Kidney glomerular epithelial cell (primary cell): Measurements from ENCODE around the gene NKAIN4.
"Not testable (repeated sequence)": the region's sequence is repeated elsewhere in the genome, so short reads cannot be mapped to it uniquely, and the experiment has no call there.

Experiments used
- DNase-seq: peaks from one replicate; lab custom pipeline; 2025; lab: John Stamatoyannopoulos, UW

The NKAIN4 gene

DNA sequence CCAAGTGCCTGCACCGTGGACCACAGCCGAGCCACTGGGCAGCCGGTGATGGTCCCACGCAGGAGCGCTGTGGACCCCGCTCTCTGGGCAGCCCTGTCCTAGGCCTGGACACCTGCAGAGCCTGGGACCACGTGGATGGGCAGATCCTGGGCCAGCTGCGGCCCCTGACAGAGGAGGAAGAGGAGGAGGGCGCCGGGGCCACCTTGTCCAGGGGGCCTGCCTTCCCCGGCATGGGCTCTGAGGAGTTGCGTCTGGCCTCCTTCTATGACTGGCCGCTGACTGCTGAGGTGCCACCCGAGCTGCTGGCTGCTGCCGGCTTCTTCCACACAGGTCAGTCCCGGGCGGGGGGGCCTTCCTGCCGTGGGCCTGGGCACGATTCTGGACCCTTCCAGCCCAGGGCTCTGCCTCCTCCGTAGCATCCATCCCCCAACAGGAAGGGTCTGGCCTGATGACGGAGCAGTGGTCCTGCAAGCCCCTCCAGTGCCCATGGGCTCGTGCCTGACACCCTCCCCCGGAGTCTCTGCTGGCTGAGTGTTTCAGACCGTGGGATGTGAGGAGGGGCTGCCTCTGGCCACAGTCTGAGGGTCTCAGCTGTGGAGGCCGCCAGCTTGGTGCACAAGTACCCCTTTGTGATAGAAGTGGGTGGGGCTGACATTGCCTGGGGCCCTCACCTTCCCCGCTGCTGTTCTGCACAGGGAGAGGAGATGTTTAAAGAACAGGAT is 18.0 kb downstream of the NKAIN4 start:
- no peak for DNase-seq

DNA sequence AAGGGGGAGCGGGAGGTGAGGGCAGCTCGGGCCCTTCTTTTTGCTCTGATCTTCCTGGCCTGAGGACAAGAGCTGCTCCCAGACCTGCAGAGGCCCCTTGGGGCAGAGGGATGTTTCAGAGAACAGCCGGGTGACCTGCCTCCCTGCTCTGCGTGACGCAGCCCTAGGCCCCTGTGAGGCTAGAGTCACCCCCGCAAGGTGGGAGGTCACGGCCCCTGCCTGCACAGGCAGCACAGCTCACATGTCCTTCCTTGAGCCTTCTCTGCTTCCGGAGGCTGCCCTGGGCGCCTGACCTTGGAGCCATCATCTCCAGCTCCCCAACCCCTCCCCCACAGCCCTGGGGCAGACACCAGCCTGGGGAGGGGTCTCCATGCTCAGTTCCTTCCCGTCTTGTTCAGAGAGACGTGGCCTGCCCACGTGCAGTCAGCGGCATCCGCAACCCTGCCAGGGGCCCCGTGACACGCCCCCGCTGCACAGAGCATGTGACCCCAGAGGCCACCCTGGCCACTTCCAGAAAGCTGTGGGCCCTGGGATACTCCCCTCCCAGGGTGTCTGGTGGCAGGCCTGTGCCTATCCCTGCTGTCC is 18.8 kb downstream of the NKAIN4 start, which contains the start of gene BIRC7:
Gene BIRC7 (plus strand): TSS at position 507 of the 585 bp plus-strand sequence. CDS start 192 bp downstream, outside the sequence.
- no peak for DNase-seq

DNA sequence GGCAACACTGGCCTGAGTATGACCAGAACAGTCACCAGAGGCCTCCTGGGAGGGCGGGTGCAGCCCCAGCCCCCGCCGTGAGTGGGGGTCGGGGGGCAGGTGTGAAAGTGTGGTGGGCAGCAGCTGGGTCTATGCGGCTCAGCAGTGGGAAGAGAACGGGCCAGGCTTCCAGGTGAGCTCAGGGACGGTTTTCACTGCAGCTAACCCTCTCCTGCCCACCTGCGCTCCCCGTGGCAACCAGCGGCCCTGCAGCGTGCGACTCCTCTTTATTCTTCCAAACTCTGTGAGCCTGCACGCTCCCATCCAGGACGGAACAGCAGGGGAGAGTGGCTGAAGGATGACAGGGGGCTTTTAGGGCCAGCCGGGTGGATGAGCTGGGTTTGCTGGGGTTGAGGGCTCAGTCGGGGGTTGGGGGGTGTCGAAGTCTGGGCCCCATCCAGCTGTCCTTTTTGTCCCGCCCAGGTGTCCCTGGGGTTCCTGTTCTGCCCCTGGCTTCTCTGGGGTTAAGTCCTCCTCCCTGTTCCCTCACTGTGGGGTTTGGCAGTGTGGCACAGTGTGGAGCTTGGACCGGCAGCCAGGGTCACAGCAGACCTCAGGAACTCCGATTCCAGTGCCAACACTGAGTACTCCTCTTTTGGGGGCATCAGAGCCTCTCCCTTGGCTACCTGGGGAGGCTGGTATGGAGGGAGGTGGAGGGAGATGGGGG is 19.4 kb downstream of the NKAIN4 start:
- no peak for DNase-seq

DNA sequence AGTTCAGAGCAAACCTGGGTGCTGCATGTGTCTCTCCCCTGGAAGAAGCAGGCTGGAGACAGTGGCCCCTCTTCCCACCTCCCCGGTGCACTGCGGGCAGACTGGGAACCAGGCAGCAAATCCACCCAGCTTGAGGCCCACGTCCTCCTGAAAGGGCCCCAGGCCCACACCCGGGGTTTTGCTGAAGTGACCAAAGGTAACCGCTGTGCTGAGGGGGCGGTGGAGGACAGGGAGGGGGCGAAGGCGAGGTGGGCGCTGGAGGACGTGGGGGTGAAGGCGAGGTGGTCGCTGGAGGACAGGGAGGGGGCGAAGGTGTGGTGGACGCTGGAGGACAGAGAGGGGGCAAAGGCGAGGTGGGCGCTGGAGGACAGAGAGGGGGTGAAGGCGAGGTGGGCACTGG is 20.3 kb downstream of the NKAIN4 start:
- DNase-seq, result no peak

DNA sequence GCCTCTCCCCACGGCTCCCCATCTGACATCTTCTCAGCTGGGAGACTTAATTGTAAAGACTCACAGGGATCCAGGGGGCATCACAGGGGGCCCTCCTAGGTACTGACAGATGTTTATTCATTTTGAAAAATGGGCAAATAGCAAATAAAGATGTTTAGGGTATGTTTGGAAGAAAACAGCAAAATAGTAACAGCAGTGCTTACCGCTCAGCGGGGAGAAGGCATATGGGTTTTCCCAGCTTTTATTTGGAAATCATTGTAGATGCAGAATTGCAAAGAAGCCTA is 21.3 kb downstream of the NKAIN4 start:
- no peak for DNase-seq

DNA sequence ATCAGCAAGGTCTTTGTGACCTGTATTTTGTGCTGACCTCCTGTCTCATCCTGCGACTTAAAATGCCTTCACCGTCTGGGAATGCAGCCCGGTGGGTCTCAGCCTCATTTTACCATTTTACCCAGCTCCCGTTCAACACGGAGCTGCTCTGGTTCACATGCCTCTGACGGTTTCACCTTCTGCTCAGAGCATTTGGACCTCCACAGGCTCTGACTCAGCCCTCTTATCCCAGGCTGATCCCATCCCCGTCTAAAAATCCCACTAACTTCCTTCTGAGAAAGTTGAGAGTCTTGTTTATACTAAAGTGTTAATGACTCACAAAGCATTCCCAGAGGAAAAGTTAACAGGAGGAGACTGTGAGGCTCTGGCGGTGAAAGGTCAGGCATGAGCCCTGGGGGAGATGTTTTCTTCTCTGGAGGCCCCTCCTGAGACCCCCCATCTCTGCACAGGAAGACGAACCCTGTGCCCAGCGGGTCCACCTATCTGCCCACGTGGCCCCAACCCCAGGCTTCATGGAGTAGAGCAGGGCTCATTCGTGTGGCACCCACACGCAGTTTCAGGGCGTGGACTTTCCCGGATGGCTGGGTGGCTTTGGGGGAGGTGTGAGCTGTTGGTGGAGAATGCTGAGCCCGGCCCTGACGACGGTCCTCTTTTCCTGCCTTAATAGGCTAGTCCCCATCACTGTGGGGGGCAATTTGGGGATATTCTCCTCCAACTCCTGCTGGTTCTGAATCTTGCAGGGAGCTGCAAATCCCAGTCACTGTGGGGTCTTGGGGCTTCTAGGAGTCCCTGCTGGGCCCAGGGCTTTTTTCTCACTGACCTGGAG is 21.8 kb downstream of the NKAIN4 start:
- DNase-seq, result peak; percentile 97

DNA sequence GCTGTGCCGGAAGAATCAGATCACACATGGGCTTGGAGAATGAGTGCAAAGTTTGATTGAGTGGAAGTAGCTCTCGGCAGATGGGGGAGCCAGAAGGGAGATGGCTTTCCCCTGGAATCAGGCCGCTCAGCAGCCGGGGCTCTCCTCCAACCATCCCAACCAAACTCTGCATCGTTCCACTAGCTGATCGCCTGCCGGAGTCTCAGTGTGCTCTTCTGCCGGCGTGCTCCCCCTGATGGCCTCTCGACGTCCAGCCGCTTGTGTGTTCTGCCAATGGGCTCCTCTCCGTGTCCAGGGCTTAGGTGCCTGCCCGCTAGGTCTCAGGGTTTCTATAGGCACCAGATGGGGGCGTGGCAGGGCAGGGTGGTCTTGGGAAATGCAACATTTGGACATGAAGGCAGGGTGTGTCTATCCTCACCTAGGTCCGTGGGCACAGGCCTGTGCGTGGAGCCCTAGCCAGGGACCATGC is 23.4 kb downstream of the NKAIN4 start:
- peak; percentile 49 for DNase-seq

DNA sequence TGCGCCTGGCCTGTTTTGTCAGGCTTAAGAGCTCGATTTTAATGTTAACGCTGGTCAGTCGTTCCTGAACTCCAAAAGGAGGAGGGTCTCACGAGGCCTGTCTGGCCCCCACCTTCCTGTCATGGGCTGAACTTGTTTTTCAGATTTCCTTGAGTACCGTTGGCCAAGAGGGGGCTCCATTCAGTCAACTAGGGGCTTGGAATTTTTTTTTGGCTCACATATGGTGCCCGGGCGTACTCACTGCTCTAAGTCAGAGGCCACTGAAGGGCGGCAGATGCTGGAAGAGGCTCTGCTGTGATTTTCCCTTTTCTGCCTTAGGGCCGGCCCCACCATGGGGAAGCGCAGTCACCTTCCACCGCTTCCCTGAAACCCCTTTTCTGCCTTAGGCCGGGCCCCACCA is 25.5 kb downstream of the NKAIN4 start:
- DNase-seq, result no peak

DNA sequence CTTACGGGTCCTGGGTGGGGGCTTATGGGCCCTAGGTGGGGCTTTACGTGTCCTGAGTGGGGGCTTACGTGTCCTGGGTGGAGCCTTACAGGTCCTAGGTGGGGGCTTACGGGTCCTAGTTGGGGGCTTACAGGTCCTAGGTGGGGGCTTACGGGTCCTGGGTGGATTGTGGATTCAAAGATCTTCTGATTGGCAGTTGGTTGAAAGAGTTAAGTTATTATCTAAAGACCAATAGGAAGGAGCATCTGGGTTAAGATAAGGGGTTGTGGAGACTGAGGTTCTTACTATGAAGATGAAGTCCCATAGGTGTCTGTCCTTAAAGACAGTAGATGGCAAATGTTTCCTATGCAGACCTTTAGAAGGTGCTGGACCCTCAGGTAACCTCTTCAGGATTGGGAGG is 27.0 kb downstream of the NKAIN4 start:
- DNase-seq, result no peak

DNA sequence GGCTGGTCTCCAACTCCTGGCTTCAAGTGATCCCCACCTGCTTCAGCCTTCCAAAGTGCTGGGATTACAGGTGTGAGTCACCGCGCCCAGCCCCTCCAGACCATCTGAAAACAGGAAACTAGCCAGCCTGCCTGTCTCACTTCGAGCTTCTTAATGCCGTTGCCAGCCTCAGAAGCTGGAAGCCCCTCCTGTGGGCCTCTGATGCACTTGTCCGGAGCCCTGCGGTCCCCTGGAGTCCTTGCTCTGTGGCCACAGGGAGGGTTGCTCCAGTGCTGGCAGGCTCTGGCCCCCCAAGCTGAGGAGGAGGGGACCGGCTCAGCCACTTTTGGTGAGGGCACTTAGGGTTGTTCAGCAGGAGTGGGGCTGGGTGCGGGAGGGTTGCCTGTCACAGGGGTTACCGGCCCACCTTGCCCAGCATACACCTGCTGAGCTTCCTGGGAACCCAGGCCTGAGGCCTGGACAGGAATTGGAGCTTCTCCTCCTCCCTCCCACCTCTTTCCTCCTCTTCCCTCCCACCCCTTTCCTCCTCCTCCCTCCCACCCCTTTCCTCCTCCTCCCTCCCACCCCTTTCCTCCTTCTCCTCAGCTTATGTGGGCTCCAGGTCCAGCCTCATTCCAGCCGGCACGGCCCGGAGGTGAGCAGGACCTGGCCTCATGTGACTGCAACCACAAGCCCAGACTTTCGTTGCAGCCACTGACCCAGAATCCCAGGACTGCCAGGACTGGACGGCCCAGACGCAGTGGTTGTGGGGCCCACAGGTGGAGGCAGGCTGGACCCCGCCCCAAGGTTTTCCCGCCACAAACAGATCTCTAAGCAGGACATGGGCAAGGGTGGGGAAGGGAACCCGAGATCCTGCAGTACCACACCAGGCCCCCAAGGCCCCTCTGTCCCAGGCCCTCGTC is 28.0 kb downstream of the NKAIN4 start:
- no peak for DNase-seq

DNA sequence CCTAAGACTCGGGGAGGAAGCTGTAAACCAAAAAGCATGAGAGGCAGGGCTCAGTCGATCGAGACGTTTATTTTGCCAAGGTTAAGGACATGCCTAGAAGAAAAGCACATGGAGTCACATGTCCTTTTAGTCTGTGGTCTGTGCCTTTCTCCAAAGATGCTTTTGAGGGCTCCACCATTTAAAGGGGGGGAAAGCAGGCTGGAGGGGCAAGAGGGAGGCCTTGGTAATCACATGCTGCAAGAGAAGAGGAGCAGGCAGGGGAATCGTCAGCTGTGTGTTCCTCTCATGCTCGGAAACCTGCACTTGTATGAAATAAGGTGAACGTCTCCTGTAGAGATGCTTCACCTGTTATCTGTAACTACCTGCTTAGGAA is 29.2 kb downstream of the NKAIN4 start:
- DNase-seq, result no peak

DNA sequence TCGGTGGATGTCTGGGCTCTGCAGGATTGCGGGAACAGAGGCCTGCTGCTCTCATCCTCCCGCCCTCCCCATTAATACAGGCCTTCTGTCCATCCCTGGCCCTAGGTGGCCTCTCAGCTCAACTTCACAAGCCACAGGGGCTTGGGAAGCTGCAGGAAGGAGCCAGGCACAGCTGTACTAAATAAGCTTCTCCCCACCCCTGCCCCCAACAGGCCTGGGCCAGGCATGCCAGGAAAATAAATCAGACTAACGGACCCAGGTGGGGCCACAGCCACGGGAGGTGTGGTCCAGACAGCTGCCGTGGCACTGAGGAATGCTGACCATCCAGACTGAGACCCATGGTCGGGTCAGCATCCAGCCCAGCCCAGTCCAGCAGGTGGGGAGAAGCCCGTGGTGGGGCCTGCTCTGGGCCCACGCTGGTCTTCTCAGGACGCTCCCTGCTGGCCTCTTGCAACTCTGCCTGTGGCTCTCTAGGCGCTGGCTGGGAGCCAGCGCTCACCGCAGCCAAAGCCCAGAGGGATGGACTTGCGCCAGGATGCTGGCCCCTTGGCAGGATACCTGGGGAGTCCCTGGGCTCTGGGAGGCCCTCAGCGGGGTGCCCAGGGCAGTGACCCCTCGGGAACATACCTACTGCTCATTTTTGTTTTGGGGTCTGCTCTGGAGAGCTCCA is 29.7 kb downstream of the NKAIN4 start:
- peak; percentile 56 for DNase-seq

DNA sequence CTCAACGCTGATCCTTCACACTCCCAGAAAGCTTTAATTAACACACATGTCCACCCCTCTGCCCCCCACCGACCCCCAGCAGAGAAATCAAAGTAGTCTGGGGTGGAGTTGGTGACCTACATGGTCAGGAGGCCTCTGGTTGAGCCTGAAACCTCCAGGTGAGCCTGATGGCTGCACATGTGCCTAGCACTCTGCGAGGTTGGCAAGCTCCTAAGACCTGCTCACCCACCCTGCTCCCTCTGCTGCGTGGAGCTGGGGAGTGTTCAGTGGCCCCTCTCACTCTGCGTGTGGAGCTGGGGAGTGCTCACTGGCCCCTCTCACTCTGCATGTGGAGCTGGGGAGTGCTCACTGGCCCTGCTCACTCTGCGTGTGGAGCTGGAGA is 30.4 kb downstream of the NKAIN4 start:
- no peak for DNase-seq

DNA sequence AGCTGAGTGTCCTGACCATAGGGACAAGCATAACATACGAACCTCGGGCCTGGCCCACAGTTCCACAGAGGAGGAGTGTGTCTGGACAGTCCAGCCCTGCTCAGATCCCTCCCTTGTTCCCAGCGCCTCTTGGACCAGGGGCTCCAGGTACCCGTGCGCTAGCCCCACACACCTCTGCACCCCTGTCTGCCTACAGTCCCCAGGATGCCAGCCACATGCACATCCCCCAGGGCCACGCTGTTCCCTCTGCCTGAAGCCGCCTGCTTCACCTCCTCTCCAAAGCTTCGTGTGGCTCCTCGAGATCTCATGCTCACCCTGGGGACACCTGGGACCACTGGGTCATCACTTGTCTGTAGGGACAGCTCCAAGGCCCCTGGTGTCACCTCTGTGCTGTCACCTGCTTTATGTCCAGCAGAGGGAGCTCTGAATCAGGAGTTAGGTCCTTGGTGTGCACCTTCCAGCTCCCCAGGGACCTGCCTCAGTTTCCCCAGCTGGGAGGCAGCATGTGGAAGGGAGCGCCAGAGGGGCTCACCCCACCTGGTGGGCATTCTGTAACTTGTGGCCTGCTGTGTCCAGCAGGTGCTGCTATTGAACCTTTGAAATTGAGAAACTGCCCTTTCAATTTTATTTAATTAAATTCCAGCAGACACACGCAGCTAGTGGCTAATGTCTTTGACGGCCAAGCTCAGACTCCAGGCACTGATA is 31.0 kb downstream of the NKAIN4 start:
- DNase-seq, result no peak

DNA sequence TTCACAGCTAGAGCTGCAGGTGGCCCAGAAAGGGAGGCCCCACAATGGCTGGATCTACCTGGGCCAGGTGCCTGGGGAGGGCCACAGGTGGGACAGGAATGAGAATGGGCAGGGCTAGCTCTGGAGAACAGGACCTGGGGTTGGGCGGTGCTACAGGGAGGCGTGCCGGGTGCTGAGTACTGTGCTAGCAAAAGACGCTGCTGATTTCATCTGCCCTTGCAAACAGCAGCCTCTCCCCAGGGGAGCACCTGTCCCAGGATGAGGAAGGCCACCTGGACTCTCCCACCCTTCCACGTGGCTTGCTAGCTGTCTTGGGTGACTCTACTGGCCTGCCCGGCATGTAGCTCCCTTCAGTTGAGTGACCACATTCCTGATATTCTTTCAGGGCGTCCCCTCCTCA is 31.7 kb downstream of the NKAIN4 start:
- no peak for DNase-seq

DNA sequence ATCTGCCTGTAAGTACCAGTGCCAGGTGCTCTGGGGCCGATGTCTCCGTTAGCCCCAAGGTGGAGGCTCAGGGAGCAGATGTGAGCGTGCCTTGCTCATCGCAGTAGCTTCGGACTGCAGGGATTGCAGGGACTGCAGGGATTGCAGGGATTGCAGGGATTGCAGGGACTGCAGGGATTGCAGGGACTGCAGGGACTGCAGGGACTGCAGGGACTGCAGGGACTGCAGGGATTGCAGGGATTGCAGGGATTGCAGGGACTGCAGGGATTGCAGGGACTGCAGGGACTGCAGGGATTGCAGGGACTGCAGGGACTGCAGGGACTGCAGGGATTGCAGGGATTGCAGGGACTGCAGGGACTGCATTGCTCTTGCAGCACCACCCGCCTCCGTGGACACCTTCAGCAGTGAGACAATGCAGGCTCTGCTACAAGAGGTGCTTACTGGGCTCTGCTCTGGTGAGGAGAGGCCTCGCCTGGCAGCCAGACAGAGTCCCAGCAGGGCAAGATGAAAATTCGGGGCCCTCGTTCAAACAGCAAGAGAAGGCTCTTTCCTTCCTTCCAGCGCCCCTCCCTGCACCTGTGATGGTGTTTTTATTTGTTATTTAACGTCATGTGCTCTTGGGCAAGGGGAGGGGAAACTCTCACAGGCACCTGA is 32.7 kb downstream of the NKAIN4 start:
- DNase-seq, result not testable (repeated sequence)

DNA sequence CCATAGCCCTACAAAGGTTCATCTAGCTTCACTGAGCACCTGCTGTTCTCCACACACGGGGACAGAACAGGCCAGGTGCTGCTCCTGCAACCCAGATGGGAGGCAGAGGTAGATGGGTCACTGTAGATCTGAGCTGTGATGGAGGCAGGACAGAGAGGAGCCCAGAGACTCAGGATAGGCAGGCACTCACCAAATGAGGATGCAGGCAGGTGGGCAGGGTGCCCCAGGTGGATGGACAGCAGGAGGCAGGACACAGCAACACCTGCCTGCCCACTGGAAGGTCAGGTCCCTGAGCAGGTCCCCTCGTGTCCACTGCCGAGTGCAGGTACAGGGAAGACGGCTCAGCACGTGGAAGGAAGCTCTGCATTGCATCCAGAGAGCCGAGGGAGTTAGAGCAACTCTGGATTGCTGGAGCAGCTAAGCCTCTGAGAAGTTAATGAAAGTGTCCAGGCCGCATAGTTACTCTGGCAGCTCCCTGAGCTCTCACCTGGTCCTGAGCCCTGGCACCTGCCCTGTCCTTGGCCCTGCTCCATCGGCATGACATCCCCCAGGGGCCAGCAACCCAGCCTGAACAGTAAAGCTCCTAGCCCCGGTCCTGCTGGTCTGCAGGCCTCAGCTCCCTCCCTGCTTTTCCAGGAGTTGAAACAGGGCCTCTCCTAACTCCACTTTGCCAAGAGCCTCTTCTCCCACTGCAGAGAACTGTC is 33.4 kb downstream of the NKAIN4 start:
- no peak for DNase-seq

DNA sequence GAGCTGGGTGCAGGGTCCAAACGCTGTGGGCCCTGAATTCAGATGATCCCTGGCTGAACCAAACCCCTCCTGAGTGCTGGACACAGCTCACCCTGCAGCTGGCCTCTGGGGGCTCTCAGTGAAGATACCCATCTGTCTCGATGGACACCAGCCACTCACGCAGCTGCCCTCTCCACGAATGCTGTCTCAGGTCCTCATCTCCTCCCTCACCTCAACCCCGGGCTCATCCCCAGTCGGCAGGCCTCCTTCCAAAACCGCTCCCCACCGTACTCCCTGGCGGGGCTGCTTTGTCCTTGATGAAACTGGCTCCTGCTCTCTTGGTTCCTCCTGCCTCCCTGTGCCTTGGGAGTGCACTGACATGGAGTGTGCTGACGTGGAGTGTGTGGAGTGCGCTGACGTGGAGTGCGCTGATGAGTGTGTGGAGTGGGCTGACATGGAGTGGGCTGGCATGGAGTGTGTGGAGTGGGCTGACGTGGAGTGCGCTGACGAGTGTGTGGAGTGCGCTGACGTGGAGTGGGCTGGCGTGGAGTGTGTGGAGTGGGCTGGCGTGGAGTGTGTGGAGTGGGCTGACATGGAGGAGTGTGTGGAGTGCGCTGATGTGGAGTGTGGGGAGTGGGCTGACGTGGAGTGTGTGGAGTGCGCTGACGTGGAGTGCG is 34.3 kb downstream of the NKAIN4 start:
- no peak for DNase-seq

DNA sequence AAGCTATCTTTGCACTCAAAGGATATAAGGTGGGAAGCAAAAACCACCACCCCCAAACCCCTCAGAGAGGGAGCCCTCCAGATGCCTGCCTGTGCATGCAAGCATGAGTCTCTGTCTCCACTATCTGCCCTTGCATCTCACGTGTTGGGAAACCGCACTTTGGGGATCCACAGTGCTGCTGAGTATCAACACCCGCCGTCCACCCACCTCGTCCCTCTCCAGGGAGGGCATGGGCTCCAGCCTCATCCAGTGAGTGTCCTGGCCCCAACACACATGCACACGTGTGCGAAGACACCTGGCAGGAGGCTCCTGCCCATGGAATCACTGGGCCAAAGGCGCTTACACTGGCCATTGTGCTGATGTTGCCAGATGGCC is 34.8 kb downstream of the NKAIN4 start:
- DNase-seq, result no peak
